Adrenal gland (tissue), 12 donors: ENCODE measurements around the gene MYRFL. TPM values are rescaled to one million over a fixed set of nuclear protein-coding genes. Genes with fewer than 3 reads are reported as not detected.

Experiments
- DNase-seq, 7 donors: peaks; one replicate each; pipeline ENCODE4 v3.0.0-alpha.2; 2019 to 2020
- H3K27ac ChIP-seq, 5 donors: fragments of 200-600 bp; sonication (generic) in 4 of 5; 1 replicate in 3 of 5; 2 replicates in 2 of 5; pipeline versions ENCODE4 v1.5.1 to v1.8.0; 2016 to 2020; ENCODE audit warnings: mild to moderate bottlenecking in 1 of 5
- H3K27me3 ChIP-seq: fragments of 200-600 bp; 2 replicates; pipeline ENCODE4 v1.8.0; 2021
- H3K36me3 ChIP-seq, 2 donors: fragments of 200-600 bp; replicated peaks in 1 of 2; 1 replicate in 1 of 2; 2 replicates in 1 of 2; pipeline versions ENCODE4 v1.5.1 to v1.8.0; 2018 to 2022
- H3K4me1 ChIP-seq, 2 donors: fragments of 200-600 bp; replicated peaks in 1 of 2; 1 replicate in 1 of 2; 2 replicates in 1 of 2; pipeline versions ENCODE4 v1.5.1 to v1.8.0; 2018 to 2021
- H3K4me3 ChIP-seq, 4 donors: fragments of 200-600 bp; sonication (generic) in 3 of 4; one replicate each; pipeline ENCODE4 v1.5.1; 2016 to 2018
- H3K9me3 ChIP-seq, 3 donors: fragments of 200-600 bp; sonication (generic) in 1 of 3; replicated peaks in 1 of 3; 1 replicate in 2 of 3; 2 replicates in 1 of 3; pipeline versions ENCODE4 v1.5.1 to v1.8.0; 2016 to 2021
- CTCF ChIP-seq, 6 experiments: fragments of 450-650 bp in 4 of 6; fragments of 200-600 bp in 2 of 6; sonication (generic) in 1 of 6; IDR thresholded peaks; 1 replicate in 5 of 6; 2 replicates in 1 of 6; pipeline versions ENCODE4 v1.5.1 to v1.8.0; 2016 to 2021; ENCODE audit warnings: antibody characterized with exemption in 6 of 6, mild to moderate bottlenecking in 2 of 6, moderate library complexity in 1 of 6
- POLR2A ChIP-seq, 2 donors: fragments of 450-650 bp; IDR thresholded peaks; one replicate each; pipeline ENCODE4 v1.6.1; 2017; ENCODE audit warnings: antibody characterized with exemption in 2 of 2, mild to moderate bottlenecking in 2 of 2, moderate library complexity in 1 of 2
- WGBS, 4 donors: extraction: QIAGEN DNeasy Blood & Tissue Kit in 2 of 4; methylation state at CpG; one replicate each; pipeline versions ENCODE4 v1.1.5 to v1.1.7; 2013 to 2017; 5-methylcytosine and 5-hydroxymethylcytosine counted together
- intact Hi-C, 2 donors: fragments of 100-400 bp; cut with DNase I; formaldehyde crosslinking; loops; one replicate each; pipeline versions ENCODE4 v1.14.1 to v1.15.0; 2022 to 2023
- polyA plus RNA-seq, 3 donors: library from polyadenylated mRNA; stranded (reverse); fragments of 200-250 nt in 2 of 3; fragments of 350-450 nt in 1 of 3; fragmentation: Illumina TruSeq in 1 of 3; extraction: RNeasy Lipid Tissue Mini Kit (QIAGEN cat#74804) in 1 of 3; gene quantifications; one replicate each; pipeline ENCODE4 v1.2.3, GENCODE V29; 2013 to 2014
- total RNA-seq, 9 donors: library from RNA; depleted of rRNA in 4 of 9; stranded (reverse); fragments of >200 nt in 4 of 9; fragments of 120-200 nt in 1 of 9; fragmentation: NEBNext Ultra II Directional in 1 of 9; extraction: Animal tissue kit (Norgen Biotek cat#: 25700) in 1 of 9; gene quantifications; one replicate each; pipeline versions ENCODE4 v1.1.0 to v1.2.4, GENCODE V29; 2013 to 2023
- donor health status: healthy with polysubstance abuse.
- donor health status: Bipolar disorder and iron deficiency.
- donor health status: DM: yes; HTN: yes; CAD: no.
- donor health status: DM: no; HTN: no; CAD: no.
- donor health status: DM: no; HTN: no; CAD: no.
- donor health status: DM: yes; HTN: yes; CAD: no.

Gene MYRFL
- total and polyA plus RNA-seq, 12 donors: 0.07 to 1.00 (median 0.30) TPM

- Histone ChIP-seq H3K36me3 (no peaks in the 10 kb centered on the region), H3K27ac (peak overlapping the region in 1 of 5 donors; percentile 6), H3K4me1 (peaks cover 24 to 30% of the 10 kb centered on the region in 2 donors), H3K9me3 (no peaks in the 10 kb centered on the region), H3K27me3 (no peaks in the 10 kb centered on the region), H3K4me3 (no peak overlapping the region)
- intact Hi-C loops: no loop called here
- TF ChIP-seq POLR2A (IDR thresholded peaks at IDR 0.05) (no peak), CTCF (IDR thresholded peaks at IDR 0.05) (no peak)
- 20 to 39% (median 26%) methylated on average over 3 of the region's 3 CpGs for WGBS, 4 donors
- DNase-seq: peak in 6 of 7 donors; percentile 33 to 74 (median 60)
Measured at GRCh38 chr12:69840727-69841126, 15.7 kb downstream of the MYRFL start.

- no peaks in the 10 kb centered on the region for H3K27me3 ChIP-seq
- H3K36me3 ChIP-seq: no peaks in the 10 kb centered on the region
- intact Hi-C loops: no loop called here
- TF ChIP-seq POLR2A (IDR thresholded peaks at IDR 0.05) (no peak), CTCF (IDR thresholded peaks at IDR 0.05) (no peak)
- DNase-seq: no peak
- 65 to 83% (median 77%) methylated on average over 2 of the region's 2 CpGs for WGBS, 4 donors
- H3K9me3 ChIP-seq: no peaks in the 10 kb centered on the region
- H3K27ac ChIP-seq: no peak overlapping the region
- H3K4me1 ChIP-seq: peaks cover 22 to 23% of the 10 kb centered on the region in 2 donors
- H3K4me3 ChIP-seq: no peak overlapping the region
Measured at GRCh38 chr12:69843608-69844007, 18.6 kb downstream of the MYRFL start.

- Histone ChIP-seq H3K4me1 (peaks cover 14 to 16% of the 10 kb centered on the region in 2 donors), H3K27me3 (no peaks in the 10 kb centered on the region), H3K9me3 (no peaks in the 10 kb centered on the region), H3K27ac (no peak overlapping the region), H3K36me3 (no peaks in the 10 kb centered on the region), H3K4me3 (no peak overlapping the region)
- intact Hi-C loops: no loop called here
- TF ChIP-seq CTCF (IDR thresholded peaks at IDR 0.05) (no peak), POLR2A (IDR thresholded peaks at IDR 0.05) (no peak)
- no peak for DNase-seq
- 56 to 95% (median 94%) methylated on average over 1 to 7 of the region's 7 CpGs for WGBS, 4 donors
Measured at GRCh38 chr12:69844416-69844815, 19.4 kb downstream of the MYRFL start.

DNA sequence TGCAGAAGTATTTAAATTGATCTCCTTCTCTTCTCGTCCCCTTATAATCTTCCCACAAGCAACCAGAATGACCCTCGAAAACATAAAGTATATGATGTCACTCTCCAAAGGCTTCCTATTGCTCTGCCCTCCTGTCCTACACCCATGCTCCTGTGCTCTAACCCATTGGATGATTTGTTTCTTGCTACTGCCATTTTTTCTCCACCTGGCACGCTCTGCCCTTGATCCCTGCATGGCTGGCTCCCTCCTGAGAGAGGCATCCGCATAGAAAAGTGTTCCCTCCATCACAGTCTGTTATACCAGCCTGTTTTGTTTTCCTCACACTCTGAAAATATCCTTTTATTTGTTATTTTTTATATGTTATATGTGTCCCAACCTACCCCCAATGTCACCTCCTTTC lies 19.8 kb downstream of the MYRFL start:
- intact Hi-C loops: no loop called here
- H3K4me3 ChIP-seq: no peak overlapping the region
- peaks cover 11 to 13% of the 10 kb centered on the region in 2 donors for H3K4me1 ChIP-seq
- 87 to 95% (median 90%) methylated on average over 4 of the region's 4 CpGs for WGBS, 4 donors
- no peak overlapping the region for H3K27ac ChIP-seq
- no peak for DNase-seq
- H3K27me3 ChIP-seq: no peaks in the 10 kb centered on the region
- no peaks in the 10 kb centered on the region for H3K36me3 ChIP-seq
- no peaks in the 10 kb centered on the region for H3K9me3 ChIP-seq
- TF ChIP-seq POLR2A (IDR thresholded peaks at IDR 0.05) (no peak), CTCF (IDR thresholded peaks at IDR 0.05) (no peak)
